ENCODE data around the gene CD80. TPM values are rescaled to one million over a fixed set of nuclear protein-coding genes. Genes with fewer than 3 reads are reported as not detected.
"Not testable (repeated sequence)": the region's sequence is repeated elsewhere in the genome, so short reads cannot be mapped to it uniquely, and the experiment has no call there.

Gene CD80
- total and polyA plus RNA-seq, 2 donors: 0.08 to 0.26 TPM

- 83% methylated on average over 5 of the region's 5 CpGs for WGBS
- no peak overlapping the region for H3K27ac ChIP-seq (ENCODE audit: low read depth)
- H3K36me3 ChIP-seq (ENCODE audit: insufficient read depth): no peaks in the 10 kb centered on the region
Observed at GRCh38 chr3:119570229-119570628, 10.8 kb upstream of the CD80 start.

DNA sequence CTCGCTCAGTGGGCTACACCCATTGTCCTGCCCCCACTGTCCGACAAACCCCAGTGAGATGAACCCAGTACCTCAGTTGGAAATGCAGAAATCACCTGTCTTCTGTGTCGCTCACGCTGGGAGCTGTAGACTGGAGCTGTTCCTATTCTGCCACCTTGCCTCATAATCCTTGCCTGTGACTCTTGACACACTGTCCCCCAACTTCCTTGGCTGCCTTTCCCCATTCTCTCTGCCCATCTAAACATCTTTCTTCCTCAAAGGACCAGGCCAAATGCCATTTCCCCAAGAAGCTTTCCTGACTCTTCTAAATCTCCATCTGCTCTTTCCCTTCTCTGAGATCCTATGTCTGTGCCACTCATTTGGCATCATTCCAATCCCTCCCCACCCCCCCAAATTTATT is 9.7 kb upstream of the CD80 start:
- 89% methylated on average over 4 of the region's 4 CpGs for WGBS
- Histone ChIP-seq H3K36me3 (ENCODE audit: insufficient read depth) (no peaks in the 10 kb centered on the region), H3K27ac (ENCODE audit: low read depth) (no peak overlapping the region), H3K4me1 (ENCODE audit: insufficient read depth) (no peaks in the 10 kb centered on the region), H3K4me3 (ENCODE audit: low read depth, low read length) (no peak overlapping the region)
- DNase-seq (ENCODE audit: extremely low spot score): no peak

More at GRCh38 chr3:119570229-119570628, 10.8 kb upstream of the CD80 start:
- DNase-seq (ENCODE audit: extremely low spot score): no peak
- no peaks in the 10 kb centered on the region for H3K4me1 ChIP-seq (ENCODE audit: insufficient read depth)
- no peak overlapping the region for H3K4me3 ChIP-seq (ENCODE audit: low read depth, low read length)

GRCh38 chr3:119563334-119563733 is 3.9 kb upstream of the CD80 start:
- H3K36me3 ChIP-seq (ENCODE audit: insufficient read depth); H3K4me1 ChIP-seq (ENCODE audit: insufficient read depth); H3K27ac ChIP-seq (ENCODE audit: low read depth); H3K4me3 ChIP-seq (ENCODE audit: low read depth, low read length); DNase-seq (ENCODE audit: extremely low spot score): not testable (repeated sequence)
- WGBS: 89% methylated on average over 2 of the region's 2 CpGs

DNA sequence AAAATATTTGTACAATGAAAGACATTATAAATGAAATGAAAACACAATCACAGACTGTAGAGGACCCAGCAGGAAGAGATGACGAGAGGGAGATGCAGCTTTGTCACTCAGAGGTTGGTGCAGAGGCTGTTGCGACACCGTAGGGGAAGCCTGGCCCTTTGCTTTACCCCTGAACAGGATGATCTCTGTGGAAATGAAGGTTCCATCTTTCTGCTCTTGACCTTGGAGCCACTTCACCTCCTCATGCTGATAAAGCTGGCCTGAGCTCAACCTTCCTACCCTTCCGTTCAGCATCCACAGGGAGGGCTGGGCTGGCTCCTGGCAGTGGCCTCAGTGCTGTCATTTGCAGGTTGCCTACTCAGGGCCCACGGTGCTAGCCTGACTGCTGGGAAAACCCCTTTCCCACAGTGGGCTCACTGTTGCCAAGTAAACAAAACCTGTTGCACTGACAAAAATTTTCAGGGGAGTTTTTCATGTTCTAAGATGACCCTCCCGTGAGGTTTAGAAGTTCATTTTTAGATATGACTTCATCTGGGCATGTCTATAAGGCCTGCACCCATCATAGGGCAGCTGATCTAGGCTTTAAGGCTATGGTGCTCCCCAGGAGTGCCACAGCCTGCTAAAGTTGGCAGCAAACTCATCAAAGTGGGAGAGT is 3.0 kb upstream of the CD80 start:
- Histone ChIP-seq H3K4me3 (ENCODE audit: low read depth, low read length) (no peak overlapping the region), H3K4me1 (ENCODE audit: insufficient read depth) (no peaks in the 10 kb centered on the region), H3K27ac (ENCODE audit: low read depth) (no peak overlapping the region), H3K36me3 (ENCODE audit: insufficient read depth) (no peaks in the 10 kb centered on the region)
- 60% methylated on average over 6 of the region's 6 CpGs for WGBS
- DNase-seq (ENCODE audit: extremely low spot score): no peak

GRCh38 chr3:119560160-119560559 is 746 bp upstream of the CD80 start:
- no peak overlapping the region for H3K27ac ChIP-seq (ENCODE audit: low read depth)
- no peaks in the 10 kb centered on the region for H3K36me3 ChIP-seq (ENCODE audit: insufficient read depth)
- no peaks in the 10 kb centered on the region for H3K4me1 ChIP-seq (ENCODE audit: insufficient read depth)
- no peak overlapping the region for H3K4me3 ChIP-seq (ENCODE audit: low read depth, low read length)
- 91% methylated on average over 5 of the region's 5 CpGs for WGBS
- DNase-seq (ENCODE audit: extremely low spot score): no peak

- 90% methylated on average over 9 of the region's 9 CpGs for WGBS
- Histone ChIP-seq H3K36me3 (ENCODE audit: insufficient read depth) (no peaks in the 10 kb centered on the region), H3K27ac (ENCODE audit: low read depth) (no peak overlapping the region), H3K4me1 (ENCODE audit: insufficient read depth) (no peaks in the 10 kb centered on the region), H3K4me3 (ENCODE audit: low read depth, low read length) (no peak overlapping the region)
- DNase-seq (ENCODE audit: extremely low spot score): no peak
Observed at GRCh38 chr3:119558626-119559317, 642 bp downstream of the CD80 start.

- 71% methylated on average over 3 of the region's 3 CpGs for WGBS
- Histone ChIP-seq H3K4me3 (ENCODE audit: low read depth, low read length) (no peak overlapping the region), H3K27ac (ENCODE audit: low read depth) (no peak overlapping the region), H3K4me1 (ENCODE audit: insufficient read depth) (no peaks in the 10 kb centered on the region), H3K36me3 (ENCODE audit: insufficient read depth) (no peaks in the 10 kb centered on the region)
- no peak for DNase-seq (ENCODE audit: extremely low spot score)
Observed at GRCh38 chr3:119557877-119558269, 1.5 kb downstream of the CD80 start.

DNA sequence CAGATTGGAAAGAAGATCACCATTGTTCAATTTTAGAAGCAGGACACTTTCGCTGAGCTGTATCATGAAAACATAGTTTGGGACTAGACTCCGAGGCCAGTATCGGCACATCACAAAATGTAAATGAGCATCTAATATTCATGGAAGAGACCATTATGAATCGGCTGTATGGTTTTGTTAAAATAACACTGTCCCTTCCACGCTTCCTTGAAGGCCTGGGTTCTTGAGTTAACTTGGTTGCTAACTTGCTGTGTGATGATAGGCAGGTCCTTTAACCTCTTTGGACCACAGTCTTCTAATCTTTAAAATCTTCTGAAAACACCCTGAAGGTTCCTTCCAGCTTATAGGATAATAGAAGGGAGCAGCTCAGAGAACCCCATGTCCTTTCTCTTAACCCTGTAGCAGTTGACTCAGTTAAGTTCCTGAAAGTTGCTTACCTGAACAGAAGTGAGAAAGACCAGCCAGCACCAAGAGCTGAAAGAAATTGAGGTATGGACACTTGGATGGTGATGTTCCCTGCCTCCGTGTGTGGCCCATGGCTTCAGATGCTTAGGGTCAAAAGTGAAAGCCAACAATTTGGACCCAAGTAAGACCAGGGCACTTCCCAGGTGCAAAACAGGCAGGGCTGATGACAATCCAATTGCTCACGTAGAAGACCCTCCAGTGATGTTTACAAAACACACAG is 2.1 kb downstream of the CD80 start:
- no peaks in the 10 kb centered on the region for H3K36me3 ChIP-seq (ENCODE audit: insufficient read depth)
- 87% methylated on average over 7 of the region's 7 CpGs for WGBS
- H3K4me3 ChIP-seq (ENCODE audit: low read depth, low read length): no peak overlapping the region
- H3K4me1 ChIP-seq (ENCODE audit: insufficient read depth): no peaks in the 10 kb centered on the region
- H3K27ac ChIP-seq (ENCODE audit: low read depth): no peak overlapping the region
- DNase-seq (ENCODE audit: extremely low spot score): no peak

GRCh38 chr3:119555929-119556328 is 3.5 kb downstream of the CD80 start:
- Histone ChIP-seq H3K36me3 (ENCODE audit: insufficient read depth) (no peaks in the 10 kb centered on the region), H3K4me3 (ENCODE audit: low read depth, low read length) (no peak overlapping the region), H3K4me1 (ENCODE audit: insufficient read depth) (no peaks in the 10 kb centered on the region), H3K27ac (ENCODE audit: low read depth) (no peak overlapping the region)
- 77% methylated on average over 1 of the region's 1 CpG for WGBS
- no peak for DNase-seq (ENCODE audit: extremely low spot score)

GRCh38 chr3:119555309-119555735 is 4.1 kb downstream of the CD80 start:
- 64% methylated on average over 4 of the region's 4 CpGs for WGBS
- DNase-seq (ENCODE audit: extremely low spot score): no peak
- no peak overlapping the region for H3K4me3 ChIP-seq (ENCODE audit: low read depth, low read length)

DNA sequence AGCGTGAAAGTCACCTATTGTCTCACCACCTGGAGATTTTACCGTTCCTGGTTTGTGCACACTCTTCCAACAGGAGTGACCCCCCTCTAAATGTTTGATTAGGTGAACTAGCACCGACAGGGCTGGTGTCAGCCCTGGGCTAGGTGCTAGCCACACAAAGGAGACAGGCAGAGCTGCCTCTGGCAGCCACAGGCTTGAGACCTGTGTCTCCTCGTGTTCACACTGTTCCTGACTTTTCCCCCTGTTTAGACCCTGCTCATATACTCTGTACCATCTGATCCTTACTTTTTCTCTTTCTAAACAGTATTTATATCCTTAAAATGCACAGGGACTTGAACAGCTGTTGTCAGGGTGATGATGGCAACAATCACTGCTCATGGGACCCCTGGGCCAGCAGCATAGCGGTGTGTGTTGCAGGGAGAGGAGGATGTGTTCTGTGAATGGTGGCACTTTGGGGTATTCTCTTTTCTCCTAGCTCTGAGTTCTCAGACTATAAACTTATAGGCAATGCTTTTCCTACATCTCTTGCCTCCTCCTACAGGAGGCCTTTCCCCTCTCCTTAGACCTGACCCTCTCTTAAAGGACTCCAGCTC is 5.5 kb downstream of the CD80 start:
- no peaks in the 10 kb centered on the region for H3K4me1 ChIP-seq (ENCODE audit: insufficient read depth)
- 53% methylated on average over 5 of the region's 5 CpGs for WGBS
- no peaks in the 10 kb centered on the region for H3K36me3 ChIP-seq (ENCODE audit: insufficient read depth)
- no peak overlapping the region for H3K4me3 ChIP-seq (ENCODE audit: low read depth, low read length)
- DNase-seq (ENCODE audit: extremely low spot score): no peak
- H3K27ac ChIP-seq (ENCODE audit: low read depth): no peak overlapping the region

More at GRCh38 chr3:119555309-119555735, 4.1 kb downstream of the CD80 start:
- no peaks in the 10 kb centered on the region for H3K36me3 ChIP-seq (ENCODE audit: insufficient read depth)
- H3K27ac ChIP-seq (ENCODE audit: low read depth): no peak overlapping the region
- H3K4me1 ChIP-seq (ENCODE audit: insufficient read depth): no peaks in the 10 kb centered on the region

- not testable (repeated sequence) for H3K4me3 ChIP-seq (ENCODE audit: low read depth, low read length); H3K4me1 ChIP-seq (ENCODE audit: insufficient read depth); H3K36me3 ChIP-seq (ENCODE audit: insufficient read depth); DNase-seq (ENCODE audit: extremely low spot score); H3K27ac ChIP-seq (ENCODE audit: low read depth)
- WGBS: 92% methylated on average over 6 of the region's 6 CpGs
Observed at GRCh38 chr3:119552928-119553327, 6.5 kb downstream of the CD80 start.

DNA sequence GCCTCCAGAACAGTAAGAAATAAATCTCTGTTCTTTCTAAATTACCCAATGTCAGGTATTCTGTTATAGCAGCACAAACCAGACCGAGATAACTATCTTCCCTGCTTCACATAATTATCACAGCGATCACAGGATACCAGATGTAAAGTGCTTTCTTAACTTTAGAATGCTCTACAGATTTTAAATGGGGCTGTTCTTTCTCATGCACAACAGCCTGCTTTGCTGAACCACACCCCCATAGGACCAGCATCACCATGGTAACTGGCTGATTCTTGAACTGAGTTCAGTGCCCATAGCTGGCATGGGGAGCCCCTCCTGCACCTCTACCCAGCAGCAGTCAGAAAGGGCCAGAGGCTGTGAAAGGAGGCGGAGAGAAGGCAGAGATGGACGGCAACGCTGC is 7.8 kb downstream of the CD80 start:
- 88% methylated on average over 5 of the region's 5 CpGs for WGBS
- no peak overlapping the region for H3K27ac ChIP-seq (ENCODE audit: low read depth)
- H3K4me3 ChIP-seq (ENCODE audit: low read depth, low read length): no peak overlapping the region
- no peaks in the 10 kb centered on the region for H3K36me3 ChIP-seq (ENCODE audit: insufficient read depth)
- H3K4me1 ChIP-seq (ENCODE audit: insufficient read depth): no peaks in the 10 kb centered on the region
- no peak for DNase-seq (ENCODE audit: extremely low spot score)
